ENCODE results near the gene WDR3.
A peak's percentile ranks its signal among the peaks of the same experiment; 100 is the strongest.

Gene WDR3

GRCh38 chr1:117929343-117930172 is at the start of gene WDR3, which contains the start of gene GDAP2:
Gene WDR3 (plus strand): TSS chr1:117929739. CDS start chr1:117933320, 3,581 bp downstream.
Gene GDAP2 (minus strand): TSS chr1:117929621. CDS start chr1:117920357, 9,264 bp downstream.
- H3K4me3 ChIP-seq (replicated peaks; ENCODE audit: low read depth, low read length), result peak within 1 kb of the TSS; percentile 98
- TF ChIP-seq CTCF (IDR thresholded peaks at IDR 0.05; ENCODE audit: low read depth, low read length, missing control alignments), result no peak
- DNase-seq (ENCODE audit: extremely low read depth, low read depth), result peak; percentile 82

GRCh38 chr1:117883616-117884015 is 45.9 kb upstream of the WDR3 start:
- no peak for DNase-seq (ENCODE audit: extremely low read depth, low read depth)
- no peak overlapping the region for H3K4me3 ChIP-seq (replicated peaks; ENCODE audit: low read depth, low read length)
- TF ChIP-seq CTCF (IDR thresholded peaks at IDR 0.05; ENCODE audit: low read depth, low read length, missing control alignments), result no peak

GRCh38 chr1:117886101-117886795 is 43.3 kb upstream of the WDR3 start:
- no peak for TF ChIP-seq CTCF (IDR thresholded peaks at IDR 0.05; ENCODE audit: low read depth, low read length, missing control alignments)
- H3K4me3 ChIP-seq (replicated peaks; ENCODE audit: low read depth, low read length), result no peak overlapping the region
- DNase-seq (ENCODE audit: extremely low read depth, low read depth), result peak; percentile 33

- TF ChIP-seq CTCF (IDR thresholded peaks at IDR 0.05; ENCODE audit: low read depth, low read length, missing control alignments), result no peak
- H3K4me3 ChIP-seq (replicated peaks; ENCODE audit: low read depth, low read length), result no peak overlapping the region
- DNase-seq (ENCODE audit: extremely low read depth, low read depth), result no peak
Measured at GRCh38 chr1:117890452-117890851, 39.1 kb upstream of the WDR3 start.

GRCh38 chr1:117892512-117892911 is 37.0 kb upstream of the WDR3 start:
- TF ChIP-seq CTCF (IDR thresholded peaks at IDR 0.05; ENCODE audit: low read depth, low read length, missing control alignments), result no peak
- no peak overlapping the region for H3K4me3 ChIP-seq (replicated peaks; ENCODE audit: low read depth, low read length)
- DNase-seq (ENCODE audit: extremely low read depth, low read depth), result no peak

GRCh38 chr1:117894078-117894477 is 35.5 kb upstream of the WDR3 start:
- TF ChIP-seq CTCF (IDR thresholded peaks at IDR 0.05; ENCODE audit: low read depth, low read length, missing control alignments), result no peak
- no peak overlapping the region for H3K4me3 ChIP-seq (replicated peaks; ENCODE audit: low read depth, low read length)
- DNase-seq (ENCODE audit: extremely low read depth, low read depth), result no peak

Data from HFF-Myc (cell line).